WERI-Rb-1 (cell line): Measurements from ENCODE around the gene NIN.

Source experiments
- DNase-seq: peaks from one replicate; pipeline ENCODE4 v3.0.0-alpha.2; 2020
- H3K27ac ChIP-seq: fragments of 250-450 bp; sonication (Bioruptor Pico); 2 replicates; pipeline ENCODE4 v1.5.1; 2020; ENCODE audit warnings: mild to moderate bottlenecking, moderate library complexity
- H3K27me3 ChIP-seq: fragments of 250-450 bp; sonication (Bioruptor Pico); 2 replicates; pipeline ENCODE4 v1.5.1; 2021; ENCODE audit warnings: mild to moderate bottlenecking, low read depth, moderate library complexity; ENCODE audit not compliant: insufficient read depth, severe bottlenecking
- H3K36me3 ChIP-seq: fragments of 250-450 bp; sonication (Bioruptor Pico); 2 replicates; pipeline ENCODE4 v1.5.1; 2020; ENCODE audit warnings: mild to moderate bottlenecking, moderate library complexity
- H3K4me3 ChIP-seq: 2 replicates; pipeline ENCODE4 v1.5.1; 2011; ENCODE audit warnings: low read depth, mild to moderate bottlenecking, control low read depth, low read length
- H3K9me3 ChIP-seq: fragments of 250-450 bp; sonication (Bioruptor Pico); 2 replicates; pipeline ENCODE4 v1.5.1; 2021; ENCODE audit warnings: mild to moderate bottlenecking, moderate library complexity; ENCODE audit not compliant: severe bottlenecking
- CTCF ChIP-seq: IDR thresholded peaks from 2 replicates; pipeline ENCODE4 v1.5.1; 2011; ENCODE audit warnings: low read depth, mild to moderate bottlenecking, control low read depth, inconsistent platforms, low read length

The NIN gene

GRCh38 chr14:50836515-50836914, 5.6 kb upstream of the NIN start:
- H3K36me3 ChIP-seq, result no peaks in the 10 kb centered on the region
- no peak for DNase-seq
- no peak overlapping the region for H3K4me3 ChIP-seq
- H3K27me3 ChIP-seq, result no peaks in the 10 kb centered on the region
- TF ChIP-seq CTCF, result no peak
- H3K27ac ChIP-seq, result no peak overlapping the region
- no peaks in the 10 kb centered on the region for H3K9me3 ChIP-seq

GRCh38 chr14:50835280-50835679, 4.3 kb upstream of the NIN start:
- no peaks in the 10 kb centered on the region; the same call in 1 of the 2 replicates for H3K36me3 ChIP-seq
- H3K27me3 ChIP-seq, result no peaks in the 10 kb centered on the region

GRCh38 chr14:50834802-50835276, 3.9 kb upstream of the NIN start:
- H3K9me3 ChIP-seq, result no peaks in the 10 kb centered on the region
- no peaks in the 10 kb centered on the region; the same call in 1 of the 2 replicates for H3K36me3 ChIP-seq
- no peak overlapping the region for H3K27ac ChIP-seq
- H3K27me3 ChIP-seq, result no peaks in the 10 kb centered on the region
- H3K4me3 ChIP-seq, result no peak overlapping the region
- no peak for DNase-seq
- TF ChIP-seq CTCF, result no peak

More at GRCh38 chr14:50835280-50835679, 4.3 kb upstream of the NIN start:
- no peak overlapping the region for H3K27ac ChIP-seq
- no peak overlapping the region for H3K4me3 ChIP-seq
- no peak for TF ChIP-seq CTCF
- no peak for DNase-seq
- no peaks in the 10 kb centered on the region for H3K9me3 ChIP-seq

- Histone ChIP-seq H3K9me3 (no peaks in the 10 kb centered on the region), H3K36me3 (peaks cover 5% of the 10 kb centered on the region), H3K4me3 (no peak overlapping the region), H3K27me3 (no peaks in the 10 kb centered on the region), H3K27ac (no peak overlapping the region)
- TF ChIP-seq CTCF, result no peak
- no peak for DNase-seq
These were observed 2.1 kb upstream of the NIN start for GRCh38 chr14:50832935-50833630.

GRCh38 chr14:50831726-50832168, 785 bp upstream of the NIN start:
- peak overlapping the region; percentile 96 for H3K4me3 ChIP-seq
- H3K9me3 ChIP-seq, result no peaks in the 10 kb centered on the region
- peaks cover 8% of the 10 kb centered on the region for H3K36me3 ChIP-seq
- peak overlapping the region; percentile 81 for H3K27ac ChIP-seq
- H3K27me3 ChIP-seq, result no peaks in the 10 kb centered on the region
- no peak for DNase-seq
- no peak for TF ChIP-seq CTCF
